ENCODE data around the gene USHBP1.

Gene USHBP1

GRCh38 chr19:17256130-17256529, 8.4 kb downstream of the USHBP1 start:
- no peak for TF ChIP-seq CTCF (conservative IDR thresholded peaks at IDR 0.05)
- H3K27ac ChIP-seq: no peak overlapping the region

GRCh38 chr19:17255150-17255621, 9.4 kb downstream of the USHBP1 start:
- TF ChIP-seq CTCF (conservative IDR thresholded peaks at IDR 0.05): no peak
- no peak overlapping the region for H3K27ac ChIP-seq

GRCh38 chr19:17254636-17255035, 9.9 kb downstream of the USHBP1 start:
- TF ChIP-seq CTCF (conservative IDR thresholded peaks at IDR 0.05): no peak
- H3K27ac ChIP-seq: no peak overlapping the region

GRCh38 chr19:17249887-17250548, 14.5 kb downstream of the USHBP1 start:
- H3K27ac ChIP-seq: no peak overlapping the region
- no peak for TF ChIP-seq CTCF (conservative IDR thresholded peaks at IDR 0.05)

GRCh38 chr19:17248011-17248776, 16.4 kb downstream of the USHBP1 start:
- TF ChIP-seq CTCF (conservative IDR thresholded peaks at IDR 0.05): no peak
- no peak overlapping the region for H3K27ac ChIP-seq

GRCh38 chr19:17246681-17247425, 17.7 kb downstream of the USHBP1 start:
- TF ChIP-seq CTCF (conservative IDR thresholded peaks at IDR 0.05): no peak
- peak overlapping the region; percentile 93 for H3K27ac ChIP-seq

GRCh38 chr19:17245535-17245984, 19.0 kb downstream of the USHBP1 start, which contains the start of gene NR2F6:
NR2F6 (minus strand) TSS chr19:17245919; CDS start chr19:17245220, 699 bp downstream.
- peak within 1 kb of the TSS; percentile 93 for H3K27ac ChIP-seq
- no peak for TF ChIP-seq CTCF (conservative IDR thresholded peaks at IDR 0.05)
